MM.1S (cell line): Measurements from ENCODE around the gene SMYD4.

ENCODE experiments used
- DNase-seq: peaks from one replicate; pipeline ENCODE4 v3.0.0-alpha.2; 2015
- H2AFZ ChIP-seq: fragments of 300-600 bp; sonication (generic); 2 replicates; pipeline ENCODE4 v1.6.0; 2016; ENCODE audit warnings: antibody characterized with exemption, low read length
- H3F3A ChIP-seq: fragments of 300-600 bp; sonication (generic); 2 replicates; pipeline ENCODE4 v1.6.1; 2016; ENCODE audit warnings: mild to moderate bottlenecking, antibody characterized with exemption, low read length, moderate library complexity, mixed read lengths; ENCODE audit not compliant: insufficient read depth
- H3K27ac ChIP-seq: fragments of 300-600 bp; sonication (generic); 2 replicates; pipeline ENCODE4 v1.5.1; 2016; ENCODE audit warnings: mild to moderate bottlenecking, low read length
- H3K27me3 ChIP-seq: fragments of 300-600 bp; sonication (generic); replicated peaks from 2 replicates; pipeline ENCODE4 v1.6.0; 2016; ENCODE audit warnings: low read length; ENCODE audit not compliant: insufficient read depth
- H3K36me3 ChIP-seq: fragments of 300-600 bp; sonication (generic); replicated peaks from 2 replicates; pipeline ENCODE4 v1.6.1; 2016; ENCODE audit warnings: mild to moderate bottlenecking, low read length, mixed read lengths; ENCODE audit not compliant: insufficient read depth
- H3K4me1 ChIP-seq: fragments of 300-600 bp; sonication (generic); 2 replicates; pipeline ENCODE4 v1.6.1; 2016; ENCODE audit warnings: low read length, mixed read lengths
- H3K4me2 ChIP-seq: fragments of 300-600 bp; sonication (generic); 2 replicates; pipeline ENCODE4 v1.6.0; 2016; ENCODE audit warnings: low read depth, low read length
- H3K4me3 ChIP-seq: fragments of 300-600 bp; sonication (generic); 2 replicates; pipeline ENCODE4 v1.5.1; 2016; ENCODE audit warnings: low read length, mixed read lengths
- H3K79me2 ChIP-seq: fragments of 300-600 bp; sonication (generic); 2 replicates; pipeline ENCODE4 v1.6.1; 2016; ENCODE audit warnings: mixed run types, low read length, mixed read lengths
- H3K9ac ChIP-seq: fragments of 300-600 bp; sonication (generic); 2 replicates; pipeline ENCODE4 v1.6.1; 2016; ENCODE audit warnings: low read length, mixed read lengths
- H3K9me2 ChIP-seq: fragments of 300-600 bp; sonication (generic); replicated peaks from 2 replicates; pipeline ENCODE4 v1.6.1; 2016; ENCODE audit warnings: mild to moderate bottlenecking, low read length, mixed read lengths; ENCODE audit not compliant: insufficient read depth
- H3K9me3 ChIP-seq: fragments of 300-600 bp; sonication (generic); replicated peaks from 2 replicates; pipeline ENCODE4 v1.6.1; 2016; ENCODE audit warnings: mild to moderate bottlenecking, low read length, mixed read lengths; ENCODE audit not compliant: insufficient read depth
- H4K20me1 ChIP-seq: fragments of 300-600 bp; sonication (generic); 2 replicates; pipeline ENCODE4 v1.6.1; 2016; ENCODE audit warnings: mild to moderate bottlenecking, low read length, moderate library complexity, mixed read lengths; ENCODE audit not compliant: insufficient read depth
- EZH2 ChIP-seq: fragments of 300-600 bp; sonication (generic); optimal IDR thresholded peaks from 2 replicates; pipeline ENCODE3; 2017; ENCODE audit warnings: low read depth, mild to moderate bottlenecking, antibody characterized with exemption, low read length, mixed read lengths
- EZH2phosphoT487 ChIP-seq: fragments of 300-600 bp; sonication (generic); IDR thresholded peaks from 2 replicates; pipeline ENCODE4 v1.6.1; 2018; ENCODE audit warnings: antibody characterized with exemption, low read length
- TF ChIP-seq, protein P1 (sequence below): fragments of 300-600 bp; sonication (generic); IDR thresholded peaks from 2 replicates; pipeline ENCODE4 v1.5.1; 2016; ENCODE audit warnings: antibody characterized with exemption, low read length, mixed read lengths

The SMYD4 gene

GRCh38 chr17:1746975-1747543 lies 82.6 kb downstream of the SMYD4 start:
- H3K27me3 ChIP-seq, result peaks cover 18% of the 10 kb centered on the region
- no peaks in the 10 kb centered on the region for H3F3A ChIP-seq
- no peak overlapping the region for H3K4me3 ChIP-seq
- no peak overlapping the region for H2AFZ ChIP-seq
- H3K4me2 ChIP-seq, result no peak overlapping the region
- H3K9me2 ChIP-seq, result no peaks in the 10 kb centered on the region
- TF ChIP-seq EZH2 (no peak), EZH2phosphoT487 (no peak)
- TF ChIP-seq, protein P1, sequence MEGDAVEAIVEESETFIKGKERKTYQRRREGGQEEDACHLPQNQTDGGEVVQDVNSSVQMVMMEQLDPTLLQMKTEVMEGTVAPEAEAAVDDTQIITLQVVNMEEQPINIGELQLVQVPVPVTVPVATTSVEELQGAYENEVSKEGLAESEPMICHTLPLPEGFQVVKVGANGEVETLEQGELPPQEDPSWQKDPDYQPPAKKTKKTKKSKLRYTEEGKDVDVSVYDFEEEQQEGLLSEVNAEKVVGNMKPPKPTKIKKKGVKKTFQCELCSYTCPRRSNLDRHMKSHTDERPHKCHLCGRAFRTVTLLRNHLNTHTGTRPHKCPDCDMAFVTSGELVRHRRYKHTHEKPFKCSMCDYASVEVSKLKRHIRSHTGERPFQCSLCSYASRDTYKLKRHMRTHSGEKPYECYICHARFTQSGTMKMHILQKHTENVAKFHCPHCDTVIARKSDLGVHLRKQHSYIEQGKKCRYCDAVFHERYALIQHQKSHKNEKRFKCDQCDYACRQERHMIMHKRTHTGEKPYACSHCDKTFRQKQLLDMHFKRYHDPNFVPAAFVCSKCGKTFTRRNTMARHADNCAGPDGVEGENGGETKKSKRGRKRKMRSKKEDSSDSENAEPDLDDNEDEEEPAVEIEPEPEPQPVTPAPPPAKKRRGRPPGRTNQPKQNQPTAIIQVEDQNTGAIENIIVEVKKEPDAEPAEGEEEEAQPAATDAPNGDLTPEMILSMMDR, result no peak
- H3K79me2 ChIP-seq, result no peaks in the 10 kb centered on the region
- no peaks in the 10 kb centered on the region for H4K20me1 ChIP-seq
- DNase-seq, result no peak
- no peak overlapping the region for H3K27ac ChIP-seq
- no peaks in the 10 kb centered on the region for H3K4me1 ChIP-seq
- no peaks in the 10 kb centered on the region for H3K36me3 ChIP-seq
- no peak overlapping the region for H3K9ac ChIP-seq
- H3K9me3 ChIP-seq, result no peaks in the 10 kb centered on the region

GRCh38 chr17:1745513-1746020 lies 84.1 kb downstream of the SMYD4 start:
- Histone ChIP-seq H2AFZ (no peak overlapping the region), H3K9ac (no peak overlapping the region), H3K9me3 (no peaks in the 10 kb centered on the region), H4K20me1 (no peaks in the 10 kb centered on the region), H3K79me2 (no peaks in the 10 kb centered on the region), H3F3A (no peaks in the 10 kb centered on the region), H3K4me2 (no peak overlapping the region), H3K9me2 (no peaks in the 10 kb centered on the region), H3K36me3 (no peaks in the 10 kb centered on the region), H3K27ac (no peak overlapping the region), H3K27me3 (peaks cover 19% of the 10 kb centered on the region), H3K4me1 (no peaks in the 10 kb centered on the region), H3K4me3 (no peak overlapping the region)
- no peak for DNase-seq
- TF ChIP-seq, protein P1, result no peak
- TF ChIP-seq EZH2 (no peak), EZH2phosphoT487 (no peak)

DNA sequence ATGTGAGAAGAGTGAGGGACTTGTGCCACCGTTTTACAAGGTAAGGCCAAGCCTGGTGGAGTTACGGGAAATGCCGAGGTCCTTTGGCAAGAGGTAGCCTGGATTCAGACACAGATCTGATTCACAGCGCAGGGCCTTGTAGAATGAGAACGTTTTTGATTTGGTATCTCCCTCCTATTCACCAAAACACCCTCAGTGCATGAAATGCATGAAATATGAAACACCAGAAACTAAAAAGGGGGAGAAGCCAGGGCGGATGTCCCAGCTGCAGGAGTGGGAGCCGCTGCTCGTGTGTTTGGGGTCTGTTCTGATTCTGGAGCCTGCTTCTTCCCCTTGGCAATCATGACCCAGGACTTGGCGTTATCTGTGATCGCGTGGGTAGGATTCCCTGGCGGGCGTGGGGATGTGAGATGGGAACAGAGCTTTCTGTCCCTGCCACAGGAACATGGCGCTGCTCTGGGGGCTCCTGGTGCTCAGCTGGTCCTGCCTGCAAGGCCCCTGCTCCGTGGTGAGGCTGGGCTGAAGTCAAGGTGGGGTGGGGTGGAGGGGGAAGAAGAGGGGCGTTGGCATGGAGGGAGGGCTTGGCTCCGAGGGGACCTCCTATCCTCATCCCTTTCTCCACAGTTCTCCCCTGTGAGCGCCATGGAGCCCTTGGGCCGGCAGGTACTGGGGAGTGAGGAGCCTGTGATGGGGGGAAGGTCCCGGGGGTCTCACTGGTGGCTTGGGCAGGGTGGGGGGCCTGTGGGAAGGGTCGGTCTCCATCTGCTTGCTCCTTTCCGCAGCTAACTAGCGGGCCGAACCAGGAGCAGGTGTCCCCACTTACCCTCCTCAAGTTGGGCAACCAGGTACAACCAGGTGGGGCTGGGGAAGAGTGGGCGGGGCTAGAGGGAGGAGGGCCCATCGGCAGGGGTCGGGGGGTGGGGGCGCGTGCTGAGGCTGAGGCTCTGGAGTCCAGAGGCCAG lies 84.9 kb downstream of the SMYD4 start:
- H3K9me3 ChIP-seq, result no peaks in the 10 kb centered on the region
- H4K20me1 ChIP-seq, result no peaks in the 10 kb centered on the region
- no peaks in the 10 kb centered on the region for H3F3A ChIP-seq
- H3K27me3 ChIP-seq, result peaks cover 19% of the 10 kb centered on the region
- TF ChIP-seq EZH2 (no peak), EZH2phosphoT487 (no peak)
- TF ChIP-seq, protein P1, result no peak
- H3K9ac ChIP-seq, result no peak overlapping the region
- DNase-seq, result no peak
- no peak overlapping the region for H3K27ac ChIP-seq
- no peak overlapping the region for H3K4me2 ChIP-seq
- no peaks in the 10 kb centered on the region for H3K9me2 ChIP-seq
- no peaks in the 10 kb centered on the region for H3K79me2 ChIP-seq
- H2AFZ ChIP-seq, result no peak overlapping the region
- no peaks in the 10 kb centered on the region for H3K4me1 ChIP-seq
- H3K36me3 ChIP-seq, result no peaks in the 10 kb centered on the region
- no peak overlapping the region for H3K4me3 ChIP-seq
